Psoas muscle (tissue), 8 donors: ENCODE results near the gene UNCX. TPM values are rescaled to one million over a fixed set of nuclear protein-coding genes. Genes with fewer than 3 reads are reported as not detected.

ENCODE experiments used
- ATAC-seq, 4 donors: fragments of 200-7000 bp; cut with Tn5 transposase; one replicate each; pipeline ENCODE4 v1.9.1; 2020; ENCODE audit warnings: moderate library complexity in 3 of 4, mild to moderate bottlenecking in 2 of 4
- DNase-seq, 2 donors: peaks; one replicate each; pipeline ENCODE4 v3.0.0-alpha.2; 2020
- H3K27ac ChIP-seq: fragments of 200-600 bp; one replicate; pipeline ENCODE4 v1.8.0; 2022
- H3K27me3 ChIP-seq, 3 donors: fragments of 200-600 bp in 1 of 3; one replicate each; pipeline versions ENCODE4 v1.6.1 to v1.8.0; 2013 to 2022; ENCODE audit warnings: low read length in 2 of 3, mild to moderate bottlenecking in 2 of 3, moderate library complexity in 1 of 3; ENCODE audit not compliant: insufficient read depth in 3 of 3
- H3K36me3 ChIP-seq, 2 donors: fragments of 200-600 bp in 1 of 2; one replicate each; pipeline versions ENCODE4 v1.6.1 to v1.8.0; 2013 to 2022; ENCODE audit warnings: low read depth in 1 of 2, mild to moderate bottlenecking in 1 of 2, moderate library complexity in 1 of 2; ENCODE audit not compliant: insufficient read depth in 1 of 2
- H3K4me1 ChIP-seq: fragments of 200-600 bp; one replicate; pipeline ENCODE4 v1.8.0; 2022
- H3K4me3 ChIP-seq: fragments of 200-600 bp; one replicate; pipeline ENCODE4 v1.8.0; 2022; ENCODE audit warnings: mild to moderate bottlenecking
- H3K9me3 ChIP-seq: fragments of 200-600 bp; one replicate; pipeline ENCODE4 v1.8.0; 2022
- WGBS, 3 donors: extraction: QIAGEN DNeasy Blood & Tissue Kit; methylation state at CpG; one replicate each; pipeline versions ENCODE4 v1.1.6 to v1.1.7; 2013; 5-methylcytosine and 5-hydroxymethylcytosine counted together
- intact Hi-C, 2 donors: fragments of 100-400 bp; cut with DNase I; formaldehyde crosslinking; loops; one replicate each; pipeline versions ENCODE4 v1.11.0 to v1.14.2; 2022
- polyA plus RNA-seq, 3 donors: library from polyadenylated mRNA; stranded (reverse); fragments of 200-250 nt; gene quantifications; one replicate each; pipeline ENCODE4 v1.2.3, GENCODE V29; 2013
- total RNA-seq, 4 donors: library from RNA; stranded (reverse); fragmentation: NEBNext Ultra II Directional in 2 of 4; extraction: Animal tissue kit (Norgen Biotek cat#: 25700) in 2 of 4; gene quantifications; one replicate each; pipeline versions ENCODE4 v1.2.1 to v1.2.4, GENCODE V29; 2021 to 2023
- TF ChIP-seq, protein P1 (sequence below): fragments of 200-600 bp; IDR thresholded peaks from one replicate; pipeline ENCODE4 v1.8.0; 2022; ENCODE audit warnings: antibody characterized with exemption
- donor health status: healthy with polysubstance abuse.
- donor health status: DM: no; HTN: no; CAD: no; lungs with moderate emphysema.
- donor health status: Bipolar disorder and iron deficiency.
- donor health status: healthy.
- donor health status: DM: yes; HTN: yes; CAD: no.
- donor health status: DM: no; HTN: no; CAD: no.
- donor health status: DM: no; HTN: no; CAD: no.
- donor health status: DM: yes; HTN: yes; CAD: no.

The UNCX gene
- total and polyA plus RNA-seq, 7 donors: not detected

GRCh38 chr7:1246160-1246870 is 13.6 kb downstream of the UNCX start:
- WGBS, 3 donors: 42 to 45% (median 44%) methylated on average over 48 of the region's 48 CpGs
- DNase-seq: peak in 1 of 2 donors; percentile 41
- Histone ChIP-seq H3K4me3 (no peak overlapping the region), H3K27ac (no peak overlapping the region), H3K4me1 (peaks cover 15% of the 10 kb centered on the region), H3K36me3 (no peaks in the 10 kb centered on the region), H3K9me3 (no peaks in the 10 kb centered on the region), H3K27me3 (peaks cover 0 to 91% (median 45%) of the 10 kb centered on the region in 3 donors)
- intact Hi-C loops: no loop called here
- no peak for ATAC-seq
- TF ChIP-seq, protein P1, sequence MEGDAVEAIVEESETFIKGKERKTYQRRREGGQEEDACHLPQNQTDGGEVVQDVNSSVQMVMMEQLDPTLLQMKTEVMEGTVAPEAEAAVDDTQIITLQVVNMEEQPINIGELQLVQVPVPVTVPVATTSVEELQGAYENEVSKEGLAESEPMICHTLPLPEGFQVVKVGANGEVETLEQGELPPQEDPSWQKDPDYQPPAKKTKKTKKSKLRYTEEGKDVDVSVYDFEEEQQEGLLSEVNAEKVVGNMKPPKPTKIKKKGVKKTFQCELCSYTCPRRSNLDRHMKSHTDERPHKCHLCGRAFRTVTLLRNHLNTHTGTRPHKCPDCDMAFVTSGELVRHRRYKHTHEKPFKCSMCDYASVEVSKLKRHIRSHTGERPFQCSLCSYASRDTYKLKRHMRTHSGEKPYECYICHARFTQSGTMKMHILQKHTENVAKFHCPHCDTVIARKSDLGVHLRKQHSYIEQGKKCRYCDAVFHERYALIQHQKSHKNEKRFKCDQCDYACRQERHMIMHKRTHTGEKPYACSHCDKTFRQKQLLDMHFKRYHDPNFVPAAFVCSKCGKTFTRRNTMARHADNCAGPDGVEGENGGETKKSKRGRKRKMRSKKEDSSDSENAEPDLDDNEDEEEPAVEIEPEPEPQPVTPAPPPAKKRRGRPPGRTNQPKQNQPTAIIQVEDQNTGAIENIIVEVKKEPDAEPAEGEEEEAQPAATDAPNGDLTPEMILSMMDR: no peak

DNA sequence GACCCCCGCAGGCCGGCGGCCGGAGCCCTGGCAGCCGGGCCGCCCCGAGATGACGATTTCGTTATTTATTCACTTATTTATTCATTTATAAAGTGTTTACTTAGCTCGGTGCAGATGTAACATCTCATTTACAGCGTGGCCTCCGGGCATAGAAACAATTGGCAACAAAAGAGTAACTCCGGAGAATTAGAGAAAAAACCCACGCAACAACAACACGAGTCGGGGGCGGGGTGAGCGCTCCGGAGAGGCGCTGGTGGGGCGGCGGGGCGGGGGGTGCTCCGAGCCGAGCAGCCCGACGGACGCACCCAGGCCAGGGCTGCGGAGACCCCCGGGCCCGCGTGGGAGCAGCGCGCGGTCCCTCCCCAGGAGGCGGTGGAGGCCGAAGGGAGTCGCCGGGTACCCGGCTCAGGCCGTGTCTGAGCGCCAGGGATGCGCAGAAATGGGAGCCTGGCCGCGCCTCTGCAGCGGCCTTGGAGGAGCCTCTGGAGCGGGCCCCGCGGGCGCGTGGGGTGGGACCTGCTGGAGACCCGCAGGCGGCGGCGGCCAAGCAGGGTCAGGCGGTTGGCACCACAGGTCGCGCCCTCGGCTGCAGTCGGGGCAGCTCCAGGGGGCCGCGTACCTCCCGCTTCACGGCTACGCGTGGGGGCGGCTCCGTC is 14.3 kb downstream of the UNCX start:
- intact Hi-C loops: no loop called here
- TF ChIP-seq, protein P1: no peak
- H3K36me3 ChIP-seq: no peaks in the 10 kb centered on the region
- WGBS, 3 donors: 9 to 10% (median 10%) methylated on average over 43 to 68 of the region's 68 CpGs
- no peaks in the 10 kb centered on the region for H3K9me3 ChIP-seq
- no peak overlapping the region for H3K4me3 ChIP-seq
- peaks cover 0 to 91% (median 44%) of the 10 kb centered on the region in 3 donors for H3K27me3 ChIP-seq
- DNase-seq (peak in 1 of 2 donors; percentile 41), ATAC-seq (no peak)
- H3K4me1 ChIP-seq: peaks cover 15% of the 10 kb centered on the region
- H3K27ac ChIP-seq: no peak overlapping the region

DNA sequence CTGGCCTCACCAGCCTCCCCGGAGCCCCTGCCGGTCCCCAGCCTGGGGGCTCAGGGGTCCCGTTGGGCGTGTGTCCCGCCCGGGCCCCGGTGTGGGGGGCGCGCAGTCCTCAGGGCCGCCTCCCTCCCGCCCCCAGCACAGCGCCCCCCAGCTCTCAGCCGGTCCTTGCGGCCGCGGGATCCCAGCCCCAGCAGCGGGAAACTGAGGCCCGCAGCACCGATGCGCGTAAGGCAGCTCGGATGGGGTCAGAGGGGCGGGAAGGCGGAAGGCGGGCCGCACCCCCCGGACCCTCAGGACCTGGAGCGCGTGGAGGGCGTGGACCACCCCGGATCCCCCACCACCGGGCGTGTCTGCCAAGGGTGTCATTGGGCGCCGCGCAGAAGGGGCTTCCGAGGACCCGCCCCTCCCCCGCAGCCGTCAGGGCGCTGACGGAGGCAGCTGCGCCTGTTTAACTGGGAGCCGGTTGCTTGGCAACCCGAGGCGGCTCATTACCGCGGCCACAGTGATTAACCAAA is 14.9 kb downstream of the UNCX start:
- ATAC-seq: no peak
- intact Hi-C loops: no loop called here
- H3K4me1 ChIP-seq: peaks cover 15% of the 10 kb centered on the region

GRCh38 chr7:1248143-1248915 is 15.7 kb downstream of the UNCX start:
- H3K36me3 ChIP-seq: no peaks in the 10 kb centered on the region
- DNase-seq: peak; percentile 11 to 41
- TF ChIP-seq, protein P1: no peak

More for the DNA sequence above, 14.9 kb downstream of the UNCX start:
- DNase-seq: peak; percentile 1 to 25
- TF ChIP-seq, protein P1: no peak
- no peaks in the 10 kb centered on the region for H3K9me3 ChIP-seq
- no peak overlapping the region for H3K4me3 ChIP-seq
- no peaks in the 10 kb centered on the region for H3K36me3 ChIP-seq
- 1 to 3% (median 2%) methylated on average over 32 to 48 of the region's 48 CpGs for WGBS, 3 donors
- peaks cover 0 to 90% (median 39%) of the 10 kb centered on the region in 3 donors for H3K27me3 ChIP-seq
- H3K27ac ChIP-seq: no peak overlapping the region

More at GRCh38 chr7:1248143-1248915, 15.7 kb downstream of the UNCX start:
- Histone ChIP-seq H3K4me1 (peaks cover 15% of the 10 kb centered on the region), H3K9me3 (no peaks in the 10 kb centered on the region), H3K27ac (no peak overlapping the region), H3K4me3 (no peak overlapping the region), H3K27me3 (peaks cover 0 to 90% (median 35%) of the 10 kb centered on the region in 3 donors)
- 4 to 7% (median 6%) methylated on average over 26 to 27 of the region's 27 CpGs for WGBS, 3 donors
- intact Hi-C loops: no loop called here
- no peak for ATAC-seq
